GM20431 (cell line): ENCODE measurements around the gene PNLIPRP3.
"Not testable (repeated sequence)": the region's sequence is repeated elsewhere in the genome, so short reads cannot be mapped to it uniquely, and the experiment has no call there.

Experiments
- in situ Hi-C: fragments of 300-500 bp; cut with MseI, MboI; formaldehyde crosslinking; loops from one replicate; pipeline ENCODE4 v1.15.0; 2020; ENCODE audit warnings: low sequenced_read_pairs; ENCODE audit not compliant: unreplicated experiment

Gene PNLIPRP3

DNA sequence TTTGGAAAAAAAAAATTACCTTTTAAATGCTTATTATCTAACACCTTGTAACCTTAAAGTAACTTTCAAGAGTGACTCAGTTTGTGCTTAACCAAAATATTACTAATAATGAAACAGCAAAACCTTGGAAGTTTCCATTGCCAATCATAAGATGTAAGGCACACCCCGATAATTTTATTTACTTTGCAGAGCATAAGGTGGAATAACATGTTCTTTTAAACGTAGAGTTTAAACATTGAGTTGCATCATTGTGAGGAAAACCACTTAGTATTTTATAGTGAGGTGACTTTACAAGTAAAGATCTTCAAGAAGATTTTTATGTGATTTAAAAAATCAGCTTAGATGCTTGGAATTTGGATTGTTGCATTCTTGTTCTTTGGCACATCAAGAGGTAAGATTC, at the start of gene PNLIPRP3:
TSS of gene PNLIPRP3 (plus strand) at position 177 of the 400 bp plus-strand sequence. CDS start at position 343, 166 bp downstream.
- in situ Hi-C loops: no loop called here

DNA sequence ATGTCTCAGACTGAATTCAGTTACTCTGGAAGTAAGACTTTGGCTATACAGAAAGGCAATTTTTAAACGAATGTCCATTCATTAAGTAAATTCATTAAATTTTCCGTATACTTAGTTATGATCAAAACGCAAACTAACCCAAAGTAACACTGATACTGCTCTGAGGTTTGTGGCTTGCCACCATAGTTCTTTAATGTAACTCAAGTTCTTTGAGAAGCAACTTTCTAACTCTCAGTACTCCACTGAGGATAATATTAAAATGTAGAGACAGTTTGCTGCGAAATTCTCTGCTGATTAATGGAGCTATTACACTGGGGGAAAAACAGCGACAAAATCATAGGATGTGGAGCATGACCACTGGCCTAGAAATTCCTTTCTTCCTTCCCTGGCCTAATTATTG, 45.4 kb upstream of the PNLIPRP3 start:
- in situ Hi-C loops: no loop called here

DNA sequence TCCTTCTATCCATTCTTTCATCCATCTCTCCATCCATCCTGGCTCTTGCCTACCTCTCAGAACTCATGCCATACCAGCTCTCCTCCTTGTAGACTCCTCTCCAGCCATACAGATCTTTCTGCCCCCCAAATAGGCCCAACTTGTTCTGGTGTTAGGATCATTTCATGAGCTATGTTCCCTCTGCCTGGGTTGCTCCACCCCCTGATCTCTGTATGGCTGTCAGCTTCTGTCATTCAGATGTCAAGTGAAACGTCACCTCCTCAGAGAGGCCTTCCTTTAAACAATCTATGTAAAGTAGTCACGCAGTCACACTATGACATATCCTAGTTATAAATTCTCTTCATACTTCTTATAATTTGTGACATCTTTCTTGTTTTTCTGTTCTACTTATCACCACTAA, 42.3 kb upstream of the PNLIPRP3 start:
- in situ Hi-C loops: no loop called here

GRCh38 chr10:116385994-116386809, 41.4 kb upstream of the PNLIPRP3 start:
- in situ Hi-C loops: no loop called here

- in situ Hi-C loops: not testable (repeated sequence)
Measured at GRCh38 chr10:116393246-116393831, 34.3 kb upstream of the PNLIPRP3 start.

DNA sequence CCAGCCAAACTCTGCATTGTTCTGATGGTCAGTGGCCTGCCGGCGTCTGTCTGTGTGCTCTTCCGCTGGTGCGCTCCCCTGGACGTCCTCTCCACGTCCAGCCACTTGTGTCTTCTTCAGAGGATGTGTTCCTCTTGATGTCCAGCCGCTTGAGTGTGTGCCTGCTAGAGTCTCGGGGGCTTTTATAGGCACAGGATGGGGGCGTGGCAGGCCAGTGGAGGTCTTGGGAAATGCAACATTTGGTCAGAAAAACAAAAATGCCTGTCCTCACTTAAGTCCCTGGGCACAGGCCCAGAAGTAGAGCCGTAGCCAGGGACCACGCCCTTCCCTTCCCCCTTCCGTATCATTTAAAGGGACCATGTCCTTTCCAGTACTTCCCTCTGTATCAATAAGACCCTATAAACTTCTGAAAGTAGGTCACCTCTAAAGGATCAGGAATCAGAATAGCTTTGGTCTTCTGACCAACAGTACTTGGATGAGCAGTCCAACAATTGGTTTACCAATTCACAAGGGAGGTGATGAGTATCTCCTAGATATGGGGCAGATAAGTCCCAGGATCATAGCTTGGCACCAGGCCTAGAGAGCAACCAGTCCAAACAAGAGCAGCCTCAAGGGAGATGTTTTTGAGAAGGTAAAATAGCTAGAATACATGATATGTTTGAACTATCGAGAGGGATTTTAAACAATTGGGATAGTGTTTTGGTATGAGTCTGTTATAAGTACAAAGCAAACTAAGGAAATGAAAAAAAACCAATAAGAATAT, 32.2 kb upstream of the PNLIPRP3 start:
- in situ Hi-C loops: no loop called here

- in situ Hi-C loops: no loop called here
Measured at GRCh38 chr10:116398224-116398623, 29.4 kb upstream of the PNLIPRP3 start.

GRCh38 chr10:116402858-116403257, 24.8 kb upstream of the PNLIPRP3 start:
- in situ Hi-C loops: no loop called here

GRCh38 chr10:116403740-116404250, 23.9 kb upstream of the PNLIPRP3 start:
- in situ Hi-C loops: no loop called here

DNA sequence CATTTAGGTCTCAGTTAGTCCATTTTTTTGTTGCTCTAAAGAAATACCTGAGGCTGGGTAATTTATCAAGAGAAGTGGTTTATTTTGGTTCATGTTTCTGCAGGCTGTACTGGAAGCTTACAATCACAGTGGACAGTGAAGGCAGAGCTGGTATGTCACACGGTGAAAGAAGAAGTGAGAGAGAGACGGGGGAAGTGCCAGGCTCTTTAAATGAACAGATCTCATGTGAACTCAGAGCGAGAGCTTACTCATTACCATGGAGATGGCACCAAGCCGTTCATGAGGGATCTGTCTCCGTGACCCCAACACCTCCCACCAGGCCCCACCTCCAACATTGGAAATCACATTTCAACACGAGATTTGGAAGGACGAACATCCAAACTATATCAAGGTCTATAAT, 18.9 kb upstream of the PNLIPRP3 start:
- in situ Hi-C loops: no loop called here

DNA sequence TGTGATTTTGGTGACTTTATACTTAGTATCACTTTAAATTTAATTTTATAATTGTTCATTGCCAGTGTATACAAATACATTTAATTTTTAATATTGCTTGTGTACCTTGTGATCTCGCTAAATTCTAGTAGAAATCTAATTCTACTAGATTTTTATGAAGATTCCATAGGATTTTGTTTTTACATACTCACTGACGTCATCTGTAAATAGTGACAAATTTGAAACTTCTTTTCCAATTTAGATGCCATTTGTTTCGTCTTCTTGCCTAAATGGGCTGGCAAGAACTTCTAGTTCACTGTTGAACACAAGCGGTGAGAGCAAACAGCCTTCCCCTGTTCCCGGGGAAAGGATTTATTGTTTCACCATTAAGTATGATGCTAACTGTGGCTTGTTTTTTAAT, 17.3 kb upstream of the PNLIPRP3 start:
- in situ Hi-C loops: no loop called here

DNA sequence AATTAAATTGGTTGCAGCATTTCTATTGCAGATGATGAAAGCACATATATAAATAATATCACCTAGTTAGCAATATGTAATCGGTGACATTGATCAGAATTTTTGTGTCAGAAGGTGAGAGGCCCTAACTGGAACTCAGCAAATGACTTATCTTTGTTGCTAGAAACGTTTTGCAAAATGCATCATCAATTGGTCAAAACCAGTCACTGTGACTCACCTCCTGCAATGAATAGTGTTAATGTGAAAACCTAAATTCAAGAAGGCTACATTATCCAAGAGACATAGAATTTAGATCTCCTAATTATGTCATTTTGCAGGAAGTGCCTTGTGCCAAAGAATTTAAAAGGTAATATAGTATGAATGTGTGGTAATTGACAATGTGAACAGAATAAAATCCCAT, 9.8 kb upstream of the PNLIPRP3 start:
- in situ Hi-C loops: no loop called here

DNA sequence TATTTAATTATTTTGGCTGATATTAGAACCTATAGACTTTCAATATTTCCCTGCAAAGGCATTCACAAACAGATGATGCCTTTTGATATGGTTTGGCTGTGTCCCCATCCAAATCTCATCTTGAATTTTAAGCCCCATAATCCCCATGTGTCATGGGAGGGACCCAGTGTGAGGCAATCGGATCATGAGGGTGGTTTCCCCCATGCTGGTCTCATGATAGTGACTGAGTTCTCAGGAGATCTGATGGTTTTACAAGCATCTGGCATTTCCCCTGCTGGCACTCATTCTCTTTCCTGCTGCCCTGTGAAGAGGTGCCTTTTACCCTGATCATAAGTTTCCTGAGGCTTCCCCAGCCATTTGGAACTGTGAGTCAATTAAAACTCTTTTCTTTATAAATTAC, 9.3 kb upstream of the PNLIPRP3 start:
- in situ Hi-C loops: no loop called here

DNA sequence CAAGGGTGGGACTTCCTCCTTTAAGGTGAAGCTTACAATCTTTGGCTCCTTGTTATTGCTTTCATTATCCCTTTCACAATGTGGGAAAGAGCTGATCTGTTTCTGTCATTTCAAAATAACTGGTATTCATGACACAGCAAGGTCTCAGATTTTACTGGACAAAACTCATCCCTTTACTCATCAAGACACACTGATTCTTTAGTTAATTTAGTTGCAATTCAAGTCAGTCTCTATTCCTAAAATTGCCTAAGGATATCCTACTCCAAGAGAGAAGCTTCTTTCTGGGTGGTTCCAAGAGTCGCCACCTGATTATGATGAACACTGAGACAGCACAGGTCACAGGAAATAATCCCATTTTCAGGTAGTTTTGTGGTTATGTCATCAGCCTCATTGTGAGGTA, 5.8 kb upstream of the PNLIPRP3 start:
- in situ Hi-C loops: no loop called here

DNA sequence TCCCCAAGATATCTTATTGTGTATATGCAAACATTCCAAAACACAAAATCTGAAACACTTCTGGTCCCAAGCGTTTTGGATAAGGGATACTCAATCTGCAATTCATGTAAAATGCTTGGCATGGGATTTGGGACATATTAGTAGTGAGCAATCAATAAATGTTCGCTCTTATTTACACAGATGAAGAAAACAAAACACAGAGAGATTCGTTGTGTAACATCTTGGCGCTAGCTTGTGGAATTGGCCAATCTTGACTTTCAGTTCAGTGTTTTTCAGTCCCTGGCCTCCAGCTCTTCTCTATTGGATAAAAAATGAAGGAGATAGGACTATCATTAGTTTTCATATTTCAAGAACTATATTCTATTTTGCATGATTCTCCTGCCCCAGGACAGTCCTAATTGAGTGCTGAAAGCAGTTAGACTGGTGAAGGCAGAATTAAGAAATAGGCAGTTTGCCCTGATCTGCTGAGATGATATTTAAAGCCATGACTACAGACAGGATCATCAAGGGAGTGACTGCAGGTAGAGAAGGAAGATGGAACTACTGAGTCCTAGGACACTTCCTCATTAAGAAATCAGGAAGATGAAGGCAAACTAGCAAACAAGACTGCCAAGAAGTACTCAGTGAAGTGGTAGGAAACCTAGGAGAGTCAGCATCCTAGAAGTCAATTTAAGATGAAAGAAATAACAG, 1.8 kb downstream of the PNLIPRP3 start:
- in situ Hi-C loops: no loop called here

- in situ Hi-C loops: no loop called here
Measured at GRCh38 chr10:116430288-116430687, 2.6 kb downstream of the PNLIPRP3 start.

- in situ Hi-C loops: no loop called here
Measured at GRCh38 chr10:116431598-116431997, 4.0 kb downstream of the PNLIPRP3 start.

DNA sequence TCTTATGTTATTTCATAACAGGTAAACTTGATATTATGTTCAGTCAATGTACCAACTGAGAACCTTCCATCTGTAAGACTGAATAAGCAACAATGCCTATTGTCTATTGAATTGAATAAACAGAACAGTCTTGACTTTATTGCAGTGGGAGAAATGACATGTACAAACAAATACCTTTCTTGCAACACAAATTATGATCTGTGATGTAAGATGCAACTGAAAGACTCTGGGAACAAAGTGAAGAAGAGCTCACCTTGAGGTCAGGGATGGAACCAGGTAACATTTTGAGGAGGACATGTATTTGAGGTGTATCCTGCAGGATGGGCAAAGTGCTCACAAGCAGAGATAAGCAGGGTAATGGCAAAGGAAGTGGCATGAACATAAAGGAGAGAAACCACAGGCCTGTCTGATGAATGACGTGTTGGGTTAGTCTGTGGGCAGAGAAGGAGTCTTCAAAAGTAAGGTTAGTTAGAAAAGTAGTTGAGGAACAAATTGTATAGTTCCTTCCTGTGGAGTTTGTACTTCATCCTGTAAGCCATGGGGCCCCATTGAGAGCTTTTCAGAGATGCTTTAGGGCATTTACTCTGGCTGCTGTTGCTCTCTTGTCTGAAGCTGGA, 9.5 kb downstream of the PNLIPRP3 start:
- in situ Hi-C loops: no loop called here

DNA sequence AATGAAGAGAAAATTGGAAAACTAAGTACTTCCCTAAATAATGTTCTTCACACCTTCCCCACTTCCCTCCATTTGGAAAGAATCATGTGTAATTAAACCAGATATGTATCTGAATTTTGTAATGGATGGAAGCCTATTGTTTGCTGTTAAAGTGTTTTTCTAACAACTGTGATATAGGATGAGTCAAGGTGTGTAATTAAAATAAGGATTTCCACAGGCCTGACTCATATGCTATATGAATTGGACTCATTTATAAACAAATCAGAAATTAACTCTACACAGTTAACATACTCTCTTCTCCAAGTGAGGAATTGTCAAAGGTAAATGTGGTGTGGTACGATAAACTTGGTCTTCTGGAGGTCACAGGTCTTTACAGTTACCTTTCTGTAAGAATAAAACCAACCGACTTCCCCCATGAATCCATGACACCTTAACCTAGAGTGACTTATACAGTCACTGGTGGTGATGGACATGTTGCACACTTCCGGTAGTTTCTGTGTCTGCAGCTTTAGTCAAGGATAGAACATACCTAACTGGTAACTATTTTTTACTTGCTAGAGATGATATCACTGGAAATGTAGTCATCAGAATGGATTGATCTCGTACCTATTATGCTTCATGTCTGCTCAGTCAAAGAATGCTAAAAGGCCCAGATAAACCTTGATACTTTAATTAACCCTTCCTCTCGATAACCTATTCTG, 12.8 kb downstream of the PNLIPRP3 start:
- in situ Hi-C loops: no loop called here
